NB4 (cell line): ENCODE results near the gene AGBL4.

ENCODE experiments used
- MYC ChIP-seq: IDR thresholded peaks from 2 replicates; pipeline ENCODE4 v1.6.1; 2011; ENCODE audit warnings: low read depth, low read length
- POLR2A ChIP-seq: IDR thresholded peaks from 2 replicates; pipeline ENCODE4 v1.6.1; 2011; ENCODE audit warnings: mild to moderate bottlenecking; ENCODE audit not compliant: insufficient read length; ENCODE audit errors: extremely low read depth
- TF ChIP-seq, protein P1 (sequence below): IDR thresholded peaks from one replicate; pipeline ENCODE4 v1.5.1; 2012; ENCODE audit warnings: low read depth, low read length
- TF ChIP-seq, protein P2 (sequence below): IDR thresholded peaks from 2 replicates; pipeline ENCODE4 v1.6.1; 2011; ENCODE audit warnings: low read depth, low read length

DNA sequence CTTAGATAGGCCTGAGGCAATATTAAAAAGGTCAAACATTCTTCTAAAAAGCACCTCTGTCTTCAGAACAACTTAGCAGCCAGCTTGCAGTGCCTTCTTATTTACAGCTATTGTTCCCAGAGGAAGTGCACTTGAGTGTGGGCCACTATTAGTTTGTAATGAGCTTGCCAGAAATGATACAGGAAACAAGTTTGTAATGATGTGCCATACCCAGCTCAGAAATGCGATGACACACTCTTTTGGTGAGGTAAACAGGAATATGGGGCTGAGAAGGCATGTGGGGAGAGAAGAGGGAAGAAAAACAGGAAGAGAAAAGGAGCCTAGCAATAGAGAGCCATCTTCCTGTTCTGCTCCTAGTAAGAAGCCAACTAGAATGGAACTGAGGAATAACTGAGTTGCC is 295.4 kb downstream of the AGBL4 start:
- TF ChIP-seq POLR2A = no peak
- TF ChIP-seq, protein P1, sequence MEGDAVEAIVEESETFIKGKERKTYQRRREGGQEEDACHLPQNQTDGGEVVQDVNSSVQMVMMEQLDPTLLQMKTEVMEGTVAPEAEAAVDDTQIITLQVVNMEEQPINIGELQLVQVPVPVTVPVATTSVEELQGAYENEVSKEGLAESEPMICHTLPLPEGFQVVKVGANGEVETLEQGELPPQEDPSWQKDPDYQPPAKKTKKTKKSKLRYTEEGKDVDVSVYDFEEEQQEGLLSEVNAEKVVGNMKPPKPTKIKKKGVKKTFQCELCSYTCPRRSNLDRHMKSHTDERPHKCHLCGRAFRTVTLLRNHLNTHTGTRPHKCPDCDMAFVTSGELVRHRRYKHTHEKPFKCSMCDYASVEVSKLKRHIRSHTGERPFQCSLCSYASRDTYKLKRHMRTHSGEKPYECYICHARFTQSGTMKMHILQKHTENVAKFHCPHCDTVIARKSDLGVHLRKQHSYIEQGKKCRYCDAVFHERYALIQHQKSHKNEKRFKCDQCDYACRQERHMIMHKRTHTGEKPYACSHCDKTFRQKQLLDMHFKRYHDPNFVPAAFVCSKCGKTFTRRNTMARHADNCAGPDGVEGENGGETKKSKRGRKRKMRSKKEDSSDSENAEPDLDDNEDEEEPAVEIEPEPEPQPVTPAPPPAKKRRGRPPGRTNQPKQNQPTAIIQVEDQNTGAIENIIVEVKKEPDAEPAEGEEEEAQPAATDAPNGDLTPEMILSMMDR = no peak
- TF ChIP-seq, protein P2, sequence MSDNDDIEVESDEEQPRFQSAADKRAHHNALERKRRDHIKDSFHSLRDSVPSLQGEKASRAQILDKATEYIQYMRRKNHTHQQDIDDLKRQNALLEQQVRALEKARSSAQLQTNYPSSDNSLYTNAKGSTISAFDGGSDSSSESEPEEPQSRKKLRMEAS = no peak
- no peak for TF ChIP-seq MYC
